HG02938 (cell line): ENCODE data around the gene SNRK.

Experiments used
- ATAC-seq: cut with Tn5 transposase; IDR thresholded peaks from one replicate; pipeline ENCODE4 v1.9.1; 2021; ENCODE audit warnings: mild to moderate bottlenecking, moderate library complexity; ENCODE audit not compliant: unreplicated experiment

SNRK gene

DNA sequence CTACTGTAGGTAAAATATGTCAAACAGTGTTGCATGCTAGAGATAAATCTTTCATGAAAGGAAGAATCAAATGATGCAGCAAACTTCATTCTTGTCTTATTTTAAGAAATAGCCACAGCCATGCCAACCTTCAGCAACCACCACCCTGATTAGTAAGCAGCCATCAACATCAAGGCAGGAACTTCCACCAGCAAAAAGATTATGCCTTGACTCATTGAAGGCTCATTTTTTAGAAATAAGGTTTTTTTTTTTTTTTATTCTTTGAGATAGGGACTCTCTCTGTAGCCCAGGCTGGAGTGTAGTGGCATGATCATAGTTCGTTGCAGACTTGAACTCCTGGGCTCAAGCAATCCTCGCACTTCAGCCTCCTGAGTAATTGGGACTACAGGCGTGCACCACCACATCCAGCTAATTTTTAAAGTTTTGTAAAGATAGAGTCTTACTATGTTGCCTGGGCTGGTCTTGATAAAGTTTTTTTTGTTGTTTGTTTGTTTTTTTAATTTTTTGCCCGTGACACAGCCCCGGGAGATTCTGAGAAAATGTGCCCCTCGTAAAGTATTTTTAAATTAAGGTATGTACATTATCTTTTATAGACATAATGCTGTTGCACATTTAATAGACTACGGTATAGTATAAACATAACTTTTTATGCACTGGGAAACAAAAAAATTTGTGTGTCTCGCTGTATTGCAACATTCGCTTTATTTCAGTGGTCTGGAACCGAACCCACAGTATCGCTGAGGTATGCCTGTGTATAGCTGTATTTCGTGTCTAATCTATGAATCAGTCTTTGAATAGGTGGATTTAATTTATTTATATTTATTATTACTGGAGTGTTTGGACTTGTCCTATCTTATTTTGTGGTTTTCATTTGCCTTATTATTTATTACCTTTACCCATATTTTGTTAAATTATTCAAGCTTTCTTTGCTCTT lies 23.3 kb downstream of the SNRK start:
- no peak for ATAC-seq

- ATAC-seq = no peak
Measured at GRCh38 chr3:43316783-43317460, 30.6 kb downstream of the SNRK start.

DNA sequence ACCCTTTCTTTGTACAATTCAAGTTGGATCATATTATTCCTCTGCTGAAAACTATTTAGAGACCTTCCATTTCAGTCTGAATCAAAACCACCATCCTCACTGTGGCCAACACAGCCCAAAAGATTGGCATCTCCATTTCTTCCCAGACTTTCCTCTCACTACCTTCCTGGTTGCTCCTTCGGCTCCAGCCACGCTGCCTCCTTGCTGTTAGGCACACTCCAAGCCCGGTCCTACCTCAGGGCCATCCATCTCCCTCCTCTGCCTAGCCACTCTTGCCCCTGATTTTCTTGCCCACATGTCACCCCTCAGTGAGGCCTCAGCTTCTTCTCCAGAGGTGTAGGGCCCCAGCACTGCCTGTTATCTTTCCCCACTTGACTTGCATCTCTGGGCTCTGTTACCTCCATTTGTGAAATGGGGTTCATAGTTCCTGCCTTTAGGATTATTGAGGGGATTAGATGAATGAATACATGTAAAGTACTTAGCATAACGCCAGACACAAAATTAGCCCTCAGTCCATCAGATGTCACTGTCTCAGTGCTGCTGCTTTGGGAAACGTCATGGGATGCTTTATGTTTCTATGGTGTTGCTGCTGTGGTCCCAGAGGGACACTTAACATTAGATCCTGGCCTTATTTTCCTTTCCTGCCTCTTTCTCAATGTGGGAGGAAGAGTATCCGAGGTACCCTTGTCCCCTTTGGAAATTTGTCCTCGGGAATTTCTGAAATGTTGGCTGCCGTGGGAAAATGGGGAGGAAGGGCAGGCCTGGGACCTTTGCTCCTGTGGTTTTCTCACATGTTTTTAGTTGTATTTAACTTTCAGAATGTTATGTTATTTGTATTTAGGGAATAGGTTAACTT lies 31.3 kb downstream of the SNRK start:
- no peak for ATAC-seq

DNA sequence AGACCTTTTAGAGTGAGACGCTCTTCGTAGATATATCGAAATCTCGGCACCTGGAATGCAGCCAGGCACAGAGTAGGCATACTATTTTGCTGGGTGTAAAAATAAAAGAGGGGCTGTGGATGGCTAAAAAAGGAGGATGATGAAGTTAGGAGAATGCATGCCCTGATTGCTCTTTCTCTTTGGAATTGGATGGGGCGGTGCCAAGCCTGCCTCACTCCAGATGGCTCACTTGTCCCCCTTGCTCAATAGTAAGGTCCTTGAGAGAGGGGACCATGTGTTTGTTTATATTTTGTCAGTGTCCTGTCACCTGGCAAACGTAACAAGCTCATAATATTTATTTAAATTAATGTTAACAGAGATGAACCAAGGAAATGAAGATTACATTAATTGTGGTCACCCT lies 33.0 kb downstream of the SNRK start:
- ATAC-seq = no peak

- ATAC-seq = no peak
Measured at GRCh38 chr3:43319794-43320193, 33.5 kb downstream of the SNRK start.

DNA sequence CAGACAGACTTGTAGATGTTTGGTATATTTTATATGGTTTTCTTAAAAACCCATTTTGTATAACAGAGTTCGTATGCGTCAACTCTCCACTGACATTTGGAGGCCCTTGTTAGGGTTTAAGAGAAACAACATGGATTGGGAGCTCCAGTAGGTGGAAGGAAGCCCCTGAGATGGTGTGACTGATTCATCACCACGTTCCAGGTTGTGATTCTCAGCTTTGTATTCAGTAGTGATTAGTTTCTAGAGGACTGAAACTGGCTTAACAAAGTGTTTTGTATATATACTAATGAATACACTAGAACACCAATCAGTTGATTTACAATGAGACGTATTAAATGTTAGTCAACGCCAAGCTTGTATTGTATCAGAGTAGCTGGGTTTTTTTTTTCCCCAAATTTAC lies 33.9 kb downstream of the SNRK start:
- no peak for ATAC-seq

DNA sequence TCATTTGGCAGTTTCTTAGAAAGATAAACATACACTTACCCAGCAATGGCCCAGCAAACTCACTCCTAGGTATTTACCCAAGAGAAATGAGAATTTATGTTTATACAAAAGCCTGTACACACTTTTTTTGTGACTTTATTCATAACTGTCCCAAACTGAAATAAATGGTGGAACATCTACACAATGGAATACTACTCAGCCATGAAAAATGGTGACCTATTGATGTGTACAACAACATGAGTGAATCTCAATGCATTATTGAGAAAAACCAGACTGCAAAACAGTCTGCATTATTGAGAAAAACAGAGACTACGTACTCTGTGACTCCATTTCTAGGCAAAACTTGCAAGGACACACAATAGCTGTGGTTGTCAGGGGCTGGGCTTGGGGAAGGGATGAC lies 37.2 kb downstream of the SNRK start:
- ATAC-seq = no peak

GRCh38 chr3:43326891-43327581 lies 40.7 kb downstream of the SNRK start:
- no peak for ATAC-seq

DNA sequence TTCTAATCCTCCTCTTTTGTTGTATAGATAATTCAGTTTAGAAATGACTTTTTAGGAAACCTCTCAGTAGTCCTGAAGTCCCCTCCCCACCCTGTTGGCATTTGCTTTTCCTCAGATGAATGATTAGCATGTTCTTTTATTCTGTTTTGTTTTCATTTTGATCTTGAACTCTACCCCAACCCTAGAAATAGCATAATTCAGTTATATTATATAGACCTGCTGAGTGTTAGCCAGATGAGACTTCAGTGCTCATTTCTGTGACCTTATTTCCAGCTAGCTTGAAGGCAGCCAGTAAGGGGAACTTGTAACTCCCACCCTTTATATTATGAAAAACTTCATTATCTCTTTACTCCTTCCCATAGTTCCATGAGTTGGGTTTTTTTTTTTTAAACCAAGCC lies 41.2 kb downstream of the SNRK start:
- ATAC-seq = no peak

- ATAC-seq = no peak
Measured at GRCh38 chr3:43328653-43329052, 42.3 kb downstream of the SNRK start.

GRCh38 chr3:43330981-43331380 lies 44.6 kb downstream of the SNRK start:
- no peak for ATAC-seq

DNA sequence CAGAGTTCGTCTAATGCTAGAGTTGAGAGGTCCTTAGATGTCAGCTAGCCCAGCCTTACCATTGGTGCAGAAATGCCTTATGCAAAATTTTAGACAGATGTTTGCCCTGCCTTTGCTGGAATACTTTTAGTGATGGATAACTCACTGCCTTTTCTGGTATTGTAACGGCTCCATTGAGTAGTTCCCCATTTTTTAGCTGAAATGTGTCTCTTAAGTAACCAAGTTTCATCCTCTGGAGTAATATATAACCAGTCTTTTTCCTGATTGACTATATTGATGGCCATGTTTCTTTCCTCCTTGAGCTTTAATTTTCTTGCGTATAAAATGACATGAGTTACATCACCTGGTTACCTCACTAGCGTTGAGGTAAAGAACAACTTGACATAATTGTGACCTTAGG lies 45.0 kb downstream of the SNRK start:
- ATAC-seq = no peak

GRCh38 chr3:43334976-43335375 lies 48.6 kb downstream of the SNRK start:
- ATAC-seq = no peak

- ATAC-seq = no peak
Measured at GRCh38 chr3:43335799-43336198, 49.5 kb downstream of the SNRK start.

- ATAC-seq = no peak
Measured at GRCh38 chr3:43338295-43338694, 52.0 kb downstream of the SNRK start.

DNA sequence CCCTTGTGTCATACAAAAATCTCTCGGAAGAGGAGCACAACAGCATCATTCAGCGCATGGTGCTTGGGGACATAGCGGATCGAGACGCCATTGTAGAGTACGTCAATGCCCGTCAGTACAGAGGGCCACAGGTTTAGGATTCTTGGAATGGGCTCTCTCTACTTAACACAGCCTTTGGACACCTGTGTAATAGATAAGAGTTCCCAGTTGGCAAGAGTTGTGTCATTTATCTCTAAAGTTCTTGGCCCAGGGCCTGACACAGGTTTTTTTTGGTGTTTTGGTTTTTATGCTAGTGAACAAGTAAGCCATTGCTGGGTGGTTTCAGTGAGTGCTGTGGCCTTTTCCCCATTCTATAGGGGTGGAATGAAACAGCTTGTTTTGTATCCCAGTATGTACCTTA lies 54.1 kb downstream of the SNRK start:
- no peak for ATAC-seq

- no peak for ATAC-seq
Measured at GRCh38 chr3:43341788-43342187, 55.4 kb downstream of the SNRK start.

DNA sequence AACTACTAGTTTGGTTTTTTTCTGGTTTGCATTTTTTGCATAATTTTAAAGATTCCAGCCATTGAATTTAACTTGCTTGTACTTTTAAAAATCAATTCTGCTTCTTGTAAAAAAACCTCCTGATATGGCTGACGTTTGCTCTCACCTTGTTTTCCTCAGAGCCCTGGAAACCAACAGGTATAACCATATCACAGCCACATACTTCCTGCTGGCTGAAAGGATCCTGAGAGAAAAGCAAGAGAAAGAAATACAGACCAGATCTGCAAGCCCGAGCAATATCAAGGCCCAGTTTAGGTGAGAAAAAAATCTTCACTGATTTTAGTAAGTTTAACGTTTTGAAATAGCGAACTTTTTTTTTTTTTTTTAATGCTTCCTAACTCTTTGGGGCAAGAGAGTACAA lies 56.8 kb downstream of the SNRK start:
- no peak for ATAC-seq

DNA sequence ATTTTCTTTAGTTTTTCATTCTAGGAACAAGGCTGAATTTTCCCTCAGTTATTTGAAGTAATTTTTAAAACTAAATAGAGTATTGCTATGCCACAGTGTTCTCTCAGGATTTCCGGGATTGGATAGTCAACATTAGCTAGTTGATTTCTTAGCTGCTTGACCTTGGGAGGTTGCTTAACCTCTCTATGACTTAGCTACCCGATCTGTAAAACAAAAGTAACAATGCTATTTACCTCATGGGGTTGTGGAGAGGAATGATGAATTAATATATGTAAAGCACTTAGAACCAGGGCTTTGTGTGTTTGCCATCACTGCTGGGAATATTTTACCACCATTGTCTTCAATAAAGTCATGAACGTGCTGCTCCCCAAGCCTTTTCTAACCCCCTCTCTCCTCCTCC lies 57.5 kb downstream of the SNRK start:
- ATAC-seq = no peak

GRCh38 chr3:43344520-43344919 lies 58.2 kb downstream of the SNRK start:
- ATAC-seq = no peak

GRCh38 chr3:43345246-43345645 lies 58.9 kb downstream of the SNRK start:
- no peak for ATAC-seq
